Left forelimb (tissue), 1 donor: Measurements from ENCODE around the gene ABCA5.
"Not testable (repeated sequence)": the region's sequence is repeated elsewhere in the genome, so short reads cannot be mapped to it uniquely, and the experiment has no call there.

ENCODE experiments used
- DNase-seq: peaks from one replicate; pipeline ENCODE4 v3.0.0-alpha.2; 2018; ENCODE audit warnings: low spot score

ABCA5 gene

DNA sequence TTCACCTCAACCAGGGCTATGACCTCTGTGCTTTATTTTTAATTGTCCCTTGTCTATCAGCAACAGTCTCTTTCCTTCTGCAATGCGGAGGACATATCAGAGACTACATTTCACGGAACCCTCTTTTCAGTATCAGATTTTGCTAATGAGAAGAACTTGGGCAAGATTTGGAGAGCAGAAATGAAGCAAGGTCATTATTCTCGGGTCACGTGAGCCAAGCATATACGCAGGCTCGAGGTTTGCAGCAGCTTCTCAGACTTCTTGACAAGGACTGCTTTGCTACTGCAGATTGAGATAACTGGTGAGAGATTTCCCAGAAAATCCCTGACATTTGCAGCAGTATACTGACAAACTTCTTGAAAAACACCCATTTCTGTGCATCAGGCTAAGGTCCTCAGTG lies 128.7 kb downstream of the ABCA5 start:
- no peak for DNase-seq

DNA sequence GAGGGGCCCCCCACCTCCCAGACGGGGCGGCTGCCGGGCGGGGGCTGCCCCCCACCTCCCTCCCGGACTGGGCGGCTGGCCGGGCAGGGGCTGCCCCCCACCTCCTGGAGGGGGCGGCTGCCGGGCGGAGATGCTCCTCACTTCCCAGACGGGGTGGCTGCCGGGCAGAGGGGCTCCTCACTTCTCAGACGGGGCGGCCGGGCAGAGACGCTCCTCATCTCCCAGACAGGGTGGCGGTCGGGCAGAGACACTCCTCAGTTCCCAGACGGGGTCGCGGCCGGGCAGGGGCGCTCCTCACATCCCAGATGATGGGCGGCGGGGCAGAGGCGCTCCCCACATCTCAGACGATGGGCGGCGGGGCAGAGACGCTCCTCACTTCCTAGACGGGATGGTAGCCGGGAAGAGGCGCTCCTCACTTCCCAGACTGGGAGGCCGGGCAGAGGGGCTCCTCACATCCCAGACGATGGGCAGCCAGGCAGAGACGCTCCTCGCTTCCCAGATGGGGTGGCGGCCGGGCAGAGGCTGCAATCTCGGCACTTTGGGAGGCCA lies 130.8 kb downstream of the ABCA5 start:
- DNase-seq, result not testable (repeated sequence)
